HG03196 (cell line): ENCODE results near the gene KRT73.
"Not testable (repeated sequence)": the region's sequence is repeated elsewhere in the genome, so short reads cannot be mapped to it uniquely, and the experiment has no call there.

Source experiments
- ATAC-seq: cut with Tn5 transposase; IDR thresholded peaks from one replicate; pipeline ENCODE4 v1.9.1; 2021; ENCODE audit not compliant: unreplicated experiment

KRT73 gene

GRCh38 chr12:52602552-52602951, 15.8 kb downstream of the KRT73 start:
- ATAC-seq, result no peak

GRCh38 chr12:52601671-52602070, 16.7 kb downstream of the KRT73 start:
- ATAC-seq, result no peak

DNA sequence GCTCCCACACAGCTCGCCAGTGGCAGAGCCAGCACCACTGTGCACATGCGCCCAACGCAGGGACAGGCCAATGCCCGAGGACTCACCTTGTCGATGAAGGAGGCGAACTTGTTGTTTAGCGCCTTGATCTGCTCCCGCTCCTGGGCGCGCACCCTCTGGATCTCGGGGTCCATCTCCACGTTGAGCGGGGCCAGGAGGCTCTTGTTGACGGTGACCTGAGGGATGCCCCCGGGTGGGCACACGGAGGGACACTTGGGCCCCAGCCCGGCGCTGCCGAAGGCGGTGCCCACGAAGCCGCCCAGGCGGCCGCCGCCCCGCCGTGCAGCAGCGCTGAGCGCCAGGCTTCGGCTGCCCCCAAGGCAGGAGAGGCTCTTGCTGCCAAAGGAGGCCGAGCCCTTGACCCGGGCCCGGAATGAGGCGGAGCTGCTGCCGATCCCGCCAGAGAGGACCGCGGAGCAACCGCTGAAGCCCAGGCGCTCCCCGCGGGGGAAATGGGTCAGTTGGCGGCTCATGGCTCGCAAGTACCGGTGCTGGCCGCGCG, 17.3 kb downstream of the KRT73 start, which contains the start of gene KRT72:
Gene KRT72, minus strand, starts transcription at position 523 of the 541 bp plus-strand sequence. Its CDS starts 11 bp downstream, at position 512.
- no peak for ATAC-seq

- ATAC-seq, result no peak
Measured at GRCh38 chr12:52600475-52600874, 17.9 kb downstream of the KRT73 start.

GRCh38 chr12:52600071-52600470, 18.3 kb downstream of the KRT73 start:
- no peak for ATAC-seq

GRCh38 chr12:52598966-52599365, 19.4 kb downstream of the KRT73 start:
- no peak for ATAC-seq

DNA sequence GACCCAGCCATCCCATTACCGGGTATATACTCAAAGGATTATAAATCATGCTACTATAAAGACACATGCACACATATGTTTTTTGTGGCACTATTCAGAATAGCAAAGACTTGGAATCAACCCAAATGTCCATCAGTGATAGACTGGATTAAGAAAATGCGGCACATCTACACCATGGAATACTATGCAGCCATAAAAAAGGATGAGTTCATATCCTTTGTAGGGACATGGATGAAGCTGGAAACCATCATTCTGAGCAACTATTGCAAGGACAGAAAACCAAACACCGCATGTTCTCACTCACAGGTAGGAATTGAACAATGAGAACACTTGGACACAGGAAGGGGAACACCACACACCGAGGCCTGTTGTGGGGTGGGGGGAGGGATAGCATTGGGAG, 24.1 kb downstream of the KRT73 start:
- not testable (repeated sequence) for ATAC-seq

DNA sequence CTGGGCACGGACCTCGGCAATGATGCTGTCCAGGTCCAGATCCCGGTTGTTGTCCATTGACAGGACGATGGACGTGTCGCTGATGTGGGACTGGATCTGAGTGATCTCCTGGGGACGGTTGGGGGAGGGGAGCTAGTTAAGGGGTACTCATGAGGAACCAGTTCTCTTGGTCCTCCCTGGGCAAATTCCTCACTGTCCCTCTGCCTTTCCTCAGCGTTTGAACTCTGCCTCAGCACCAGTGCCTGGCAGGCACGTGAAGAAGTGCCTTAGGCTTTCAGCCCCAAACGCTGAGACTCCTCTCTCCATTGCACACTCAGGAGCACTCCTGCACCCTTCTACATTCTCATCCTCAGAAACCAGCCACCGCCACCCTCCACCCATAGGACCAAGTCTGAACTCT, 26.8 kb downstream of the KRT73 start:
- ATAC-seq, result no peak

DNA sequence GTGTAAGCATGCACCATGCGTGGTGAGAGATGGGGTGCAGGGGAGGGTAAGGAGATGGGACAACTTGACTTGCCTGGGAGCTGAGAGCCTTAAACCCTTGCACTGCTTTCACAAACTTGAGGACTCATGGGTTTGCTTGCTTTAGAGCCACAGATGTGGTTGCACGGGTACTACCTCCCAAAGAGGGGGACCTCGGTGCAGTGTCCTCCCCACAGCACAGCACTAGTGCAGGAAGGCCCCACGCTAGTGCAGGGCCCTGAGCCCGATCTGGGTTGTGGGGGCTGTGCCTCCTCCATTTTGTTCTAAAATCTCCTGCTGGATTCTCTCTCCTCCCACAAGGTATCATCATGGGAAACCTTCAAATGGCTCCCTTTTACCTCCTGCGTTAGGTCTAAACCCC, 28.3 kb downstream of the KRT73 start:
- no peak for ATAC-seq

GRCh38 chr12:52587563-52587962, 30.8 kb downstream of the KRT73 start:
- ATAC-seq, result no peak

DNA sequence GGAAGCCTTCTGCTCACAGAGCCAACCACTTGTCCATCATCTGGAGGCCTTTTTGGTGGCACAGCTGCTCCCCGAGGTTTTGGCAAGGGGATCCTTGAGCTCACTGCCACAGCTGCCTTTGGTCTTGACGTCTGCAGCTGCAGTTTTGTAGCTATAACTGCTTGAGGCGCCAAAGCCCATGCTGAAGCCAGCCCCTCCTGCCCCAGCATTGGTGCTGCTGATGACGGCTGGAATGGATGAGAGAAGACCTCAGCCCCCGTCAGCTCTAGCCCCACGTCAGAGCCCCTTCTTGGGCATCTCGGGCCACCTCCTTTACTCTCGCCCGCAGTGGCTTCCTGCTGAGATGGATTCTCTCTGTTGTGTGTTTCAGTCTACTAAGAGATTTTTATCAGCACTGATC, 32.4 kb downstream of the KRT73 start:
- ATAC-seq, result no peak

- no peak for ATAC-seq
Measured at GRCh38 chr12:52585066-52585465, 33.3 kb downstream of the KRT73 start.

DNA sequence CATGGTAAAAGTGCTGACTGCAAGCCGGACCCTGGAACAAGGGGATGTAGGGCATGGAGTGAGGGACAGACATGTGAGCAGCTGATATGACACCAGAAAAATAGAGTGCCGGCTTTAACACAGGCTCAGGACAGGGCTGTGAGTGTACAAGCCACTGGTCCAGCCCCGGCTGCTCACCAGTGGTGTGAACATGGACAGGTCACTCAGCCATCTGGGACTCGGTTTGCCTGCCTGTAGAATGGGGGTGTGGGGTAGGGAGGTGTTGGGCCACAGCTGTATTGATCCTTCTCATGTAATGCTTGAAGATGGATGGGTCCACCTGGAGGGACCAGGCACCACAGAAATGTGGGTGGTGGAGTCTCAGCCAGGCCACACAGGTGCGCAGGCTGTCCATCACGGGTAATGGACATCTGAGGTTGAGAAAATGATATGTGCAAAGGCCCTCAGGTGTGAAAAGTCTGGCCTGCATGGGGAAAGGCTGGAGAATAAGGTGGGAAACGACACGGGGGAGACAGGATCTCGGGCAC, 34.1 kb downstream of the KRT73 start:
- no peak for ATAC-seq

DNA sequence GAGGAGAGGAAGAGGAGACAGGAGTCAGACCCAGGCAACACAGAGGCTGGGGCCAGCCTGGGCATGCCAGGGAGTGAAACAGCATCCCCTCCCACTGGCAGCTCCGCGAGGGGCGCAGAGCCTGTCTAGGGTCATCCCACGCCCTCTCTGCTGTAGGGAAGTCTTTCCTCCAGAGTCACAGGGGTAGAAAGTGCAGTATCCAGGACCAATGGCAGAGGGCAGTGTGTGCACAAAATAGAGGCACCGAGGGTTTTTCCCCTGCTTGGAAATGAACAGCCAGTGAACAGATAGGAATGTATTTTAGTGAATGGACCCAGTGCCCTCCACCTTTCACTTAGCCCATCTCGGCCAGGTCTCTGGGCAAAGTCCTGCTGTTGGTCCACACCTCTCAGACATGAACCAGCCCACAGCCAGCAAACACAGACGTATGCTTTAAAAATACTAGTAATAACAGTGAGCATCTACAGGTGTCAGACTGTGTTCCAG, 35.3 kb downstream of the KRT73 start:
- no peak for ATAC-seq

GRCh38 chr12:52582486-52582885, 35.9 kb downstream of the KRT73 start:
- no peak for ATAC-seq

DNA sequence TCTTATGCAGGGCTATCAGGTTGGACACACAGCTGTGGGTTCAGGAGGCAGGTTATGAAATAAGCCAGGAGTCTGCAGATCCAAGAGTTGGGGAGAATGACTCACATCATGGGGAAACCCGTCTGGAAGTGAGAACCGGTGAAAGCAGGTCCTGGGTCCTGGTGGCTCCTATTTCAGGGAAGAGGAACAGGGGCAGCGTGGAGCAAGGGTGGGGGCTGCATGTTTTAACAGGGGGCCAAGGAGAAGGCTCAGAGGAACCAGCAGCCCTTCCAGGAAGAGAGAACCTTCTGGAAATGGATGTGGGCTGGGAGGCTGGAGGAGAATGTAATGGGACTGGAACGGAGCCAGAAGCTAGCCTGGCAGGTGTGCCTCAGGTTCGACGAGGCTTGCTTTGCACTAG, 36.9 kb downstream of the KRT73 start:
- ATAC-seq, result no peak

GRCh38 chr12:52581066-52581465, 37.3 kb downstream of the KRT73 start:
- ATAC-seq, result no peak

DNA sequence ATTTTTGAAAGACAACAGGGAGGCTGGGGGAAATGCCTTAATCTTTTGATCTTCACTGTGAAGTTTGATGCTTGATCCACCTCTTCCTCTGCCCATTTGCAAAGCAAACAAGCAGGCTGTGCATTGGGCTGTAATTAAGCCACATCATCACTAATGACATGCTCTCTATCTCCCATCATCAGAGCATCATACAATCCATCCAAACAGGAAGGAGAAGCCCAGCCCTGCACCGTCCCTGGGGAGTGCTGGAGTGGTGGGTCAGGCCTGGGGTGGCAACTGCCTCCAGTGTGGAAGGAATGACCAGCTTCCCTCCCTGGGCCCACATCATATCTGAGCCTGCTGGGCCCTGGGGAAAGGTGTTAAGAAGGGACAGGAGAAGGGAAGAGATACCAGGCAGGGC, 37.9 kb downstream of the KRT73 start:
- no peak for ATAC-seq

GRCh38 chr12:52579468-52580465, 38.6 kb downstream of the KRT73 start:
- ATAC-seq, result no peak

- no peak for ATAC-seq
Measured at GRCh38 chr12:52578469-52578868, 39.9 kb downstream of the KRT73 start.

DNA sequence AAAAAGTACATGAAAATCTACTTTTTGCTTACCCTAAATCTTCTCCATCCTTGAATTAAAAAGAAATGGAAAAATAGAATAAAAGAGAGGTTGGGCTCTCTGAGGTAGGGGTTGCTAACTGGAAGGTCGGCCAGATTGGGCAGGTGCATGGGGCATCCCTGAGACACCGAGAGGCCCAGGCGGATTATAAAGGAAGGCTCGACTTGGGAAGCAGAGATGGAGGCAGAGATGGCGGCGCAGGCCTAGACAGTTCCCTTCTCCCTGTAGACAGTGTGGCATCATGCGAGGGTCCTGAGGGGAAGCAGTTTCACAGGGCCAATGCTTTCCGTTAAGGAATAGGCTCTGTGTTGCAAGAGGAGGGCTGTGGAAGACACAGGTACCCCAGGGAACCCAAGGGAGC, 41.0 kb downstream of the KRT73 start:
- no peak for ATAC-seq

DNA sequence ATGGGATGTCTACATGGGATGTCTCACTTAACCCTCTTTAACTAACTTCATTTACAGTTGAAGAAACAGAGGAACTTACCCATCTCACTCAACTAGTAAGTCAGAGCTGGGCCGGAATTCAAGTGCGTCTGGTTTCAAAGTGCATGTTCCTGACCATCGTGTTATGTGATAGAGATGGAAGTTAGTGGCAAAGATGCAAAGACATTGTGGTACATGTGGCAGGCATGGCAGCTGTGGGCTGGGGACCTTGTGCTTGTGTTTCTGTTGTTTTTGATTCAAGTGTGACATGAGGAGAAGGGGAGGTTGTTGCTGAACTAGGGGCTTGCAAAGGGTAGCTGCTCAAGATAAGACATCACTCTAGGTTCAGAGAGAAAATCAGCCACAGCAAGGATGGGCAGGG, 42.4 kb downstream of the KRT73 start:
- no peak for ATAC-seq
